Stimulated activated CD8-positive, alpha-beta memory T cell treated with anti-CD3 and anti-CD28 coated beads, Interleukin-7, amount 100 ng/mL, for 1 hour (primary cell): ENCODE results near the gene KCNJ9.
"Not testable (repeated sequence)": the region's sequence is repeated elsewhere in the genome, so short reads cannot be mapped to it uniquely, and the experiment has no call there.

Experiments
- DNase-seq, 2 donors: peaks; one replicate each; pipeline ENCODE4 v3.0.0-alpha.2; 2020; ENCODE audit warnings: low read depth in 2 of 2

The KCNJ9 gene

GRCh38 chr1:160125746-160126145 lies 44.4 kb downstream of the KCNJ9 start:
- DNase-seq: no peak

- DNase-seq: not testable (repeated sequence)
Measured at GRCh38 chr1:160126342-160126741, 45.0 kb downstream of the KCNJ9 start.

GRCh38 chr1:160127381-160127780 lies 46.0 kb downstream of the KCNJ9 start:
- no peak for DNase-seq

- no peak for DNase-seq
Measured at GRCh38 chr1:160127865-160128523, 46.7 kb downstream of the KCNJ9 start.

GRCh38 chr1:160128636-160129035 lies 47.3 kb downstream of the KCNJ9 start:
- no peak for DNase-seq

GRCh38 chr1:160129046-160129445 lies 47.7 kb downstream of the KCNJ9 start:
- no peak for DNase-seq

- no peak for DNase-seq
Measured at GRCh38 chr1:160129558-160129957, 48.2 kb downstream of the KCNJ9 start.

GRCh38 chr1:160129966-160130365 lies 48.6 kb downstream of the KCNJ9 start:
- DNase-seq: no peak

GRCh38 chr1:160130486-160130885 lies 49.1 kb downstream of the KCNJ9 start:
- no peak for DNase-seq

- no peak for DNase-seq
Measured at GRCh38 chr1:160130939-160131338, 49.6 kb downstream of the KCNJ9 start.

GRCh38 chr1:160131803-160132565 lies 50.6 kb downstream of the KCNJ9 start:
- DNase-seq: no peak

GRCh38 chr1:160133990-160134770 lies 52.8 kb downstream of the KCNJ9 start:
- DNase-seq: no peak

GRCh38 chr1:160134791-160135572 lies 53.6 kb downstream of the KCNJ9 start:
- no peak for DNase-seq

- DNase-seq: no peak
Measured at GRCh38 chr1:160136121-160136925, 55.0 kb downstream of the KCNJ9 start.

- DNase-seq: no peak
Measured at GRCh38 chr1:160136926-160137200, 55.5 kb downstream of the KCNJ9 start.

GRCh38 chr1:160137216-160137862 lies 56.0 kb downstream of the KCNJ9 start:
- no peak for DNase-seq

- DNase-seq: no peak
Measured at GRCh38 chr1:160139840-160140239, 58.5 kb downstream of the KCNJ9 start.
